Fibroblast of pulmonary artery (primary cell): ENCODE measurements around the gene GLIS1.

Source experiments
- DNase-seq: peaks from one replicate; pipeline ENCODE4 v3.0.0-alpha.2; 2010; ENCODE audit warnings: low read depth
- H3K4me3 ChIP-seq: replicated peaks from 2 replicates; pipeline ENCODE4 v1.5.1; 2011; ENCODE audit warnings: low read depth, mild to moderate bottlenecking, control low read depth, low read length, moderate library complexity
- TF ChIP-seq, protein P1 (sequence below): IDR thresholded peaks from 2 replicates; pipeline ENCODE4 v1.5.1; 2011; ENCODE audit warnings: mild to moderate bottlenecking, control low read depth, low read length, inconsistent platforms; ENCODE audit errors: missing control alignments

The GLIS1 gene

DNA sequence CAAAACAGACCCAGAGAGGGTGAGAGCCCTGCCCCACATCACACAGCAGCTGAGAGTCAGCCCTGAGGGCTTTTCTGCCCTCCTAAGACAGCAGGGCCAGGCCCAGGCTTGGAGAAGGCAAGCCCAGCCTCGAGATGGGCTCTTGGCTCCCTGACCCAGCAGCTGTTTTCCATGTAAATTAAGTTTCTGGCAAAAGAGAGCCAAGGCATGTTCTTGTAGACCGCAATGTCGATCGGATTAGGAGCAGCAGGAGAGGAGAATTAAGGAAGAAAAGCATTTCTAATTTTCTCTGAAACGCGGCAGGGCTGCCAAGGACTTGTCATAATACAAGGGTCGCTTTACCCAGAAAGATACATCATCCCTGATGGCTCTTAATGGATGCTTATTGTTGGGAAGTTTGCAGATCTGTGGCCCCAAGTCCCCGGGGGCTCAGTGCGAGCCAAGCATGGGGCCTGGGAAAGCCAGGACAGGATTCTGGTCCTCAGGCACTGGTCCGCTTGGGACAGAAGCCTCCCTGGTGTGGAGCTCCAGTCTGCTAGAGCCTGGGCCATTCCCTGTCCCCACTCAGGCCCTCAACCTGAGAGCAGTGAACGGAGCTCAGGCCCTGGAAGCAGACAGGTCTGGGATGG lies 216.9 kb downstream of the GLIS1 start:
- H3K4me3 ChIP-seq = no peak overlapping the region
- no peak for DNase-seq
- TF ChIP-seq, protein P1, sequence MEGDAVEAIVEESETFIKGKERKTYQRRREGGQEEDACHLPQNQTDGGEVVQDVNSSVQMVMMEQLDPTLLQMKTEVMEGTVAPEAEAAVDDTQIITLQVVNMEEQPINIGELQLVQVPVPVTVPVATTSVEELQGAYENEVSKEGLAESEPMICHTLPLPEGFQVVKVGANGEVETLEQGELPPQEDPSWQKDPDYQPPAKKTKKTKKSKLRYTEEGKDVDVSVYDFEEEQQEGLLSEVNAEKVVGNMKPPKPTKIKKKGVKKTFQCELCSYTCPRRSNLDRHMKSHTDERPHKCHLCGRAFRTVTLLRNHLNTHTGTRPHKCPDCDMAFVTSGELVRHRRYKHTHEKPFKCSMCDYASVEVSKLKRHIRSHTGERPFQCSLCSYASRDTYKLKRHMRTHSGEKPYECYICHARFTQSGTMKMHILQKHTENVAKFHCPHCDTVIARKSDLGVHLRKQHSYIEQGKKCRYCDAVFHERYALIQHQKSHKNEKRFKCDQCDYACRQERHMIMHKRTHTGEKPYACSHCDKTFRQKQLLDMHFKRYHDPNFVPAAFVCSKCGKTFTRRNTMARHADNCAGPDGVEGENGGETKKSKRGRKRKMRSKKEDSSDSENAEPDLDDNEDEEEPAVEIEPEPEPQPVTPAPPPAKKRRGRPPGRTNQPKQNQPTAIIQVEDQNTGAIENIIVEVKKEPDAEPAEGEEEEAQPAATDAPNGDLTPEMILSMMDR = no peak

DNA sequence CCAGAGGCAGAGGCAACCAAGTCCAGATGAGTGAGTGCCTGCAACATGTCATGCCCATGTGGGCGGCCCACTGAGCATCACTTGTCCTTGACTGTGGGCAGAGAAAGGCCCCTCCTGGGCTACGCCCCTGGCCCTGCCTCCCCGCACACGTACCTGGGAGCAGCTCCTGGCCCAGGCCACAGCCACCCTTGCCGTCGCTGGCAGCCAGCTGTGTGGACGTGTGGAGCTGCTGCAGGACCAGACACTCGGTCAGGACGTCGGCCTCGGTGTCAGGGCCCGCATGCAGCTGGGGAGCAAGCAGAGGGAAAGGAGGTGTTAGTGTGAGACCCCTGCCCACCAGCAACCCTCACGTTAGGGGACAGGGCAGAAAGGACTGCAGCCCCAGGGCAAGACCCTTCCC lies 218.5 kb downstream of the GLIS1 start:
- no peak overlapping the region for H3K4me3 ChIP-seq
- DNase-seq = no peak
- TF ChIP-seq, protein P1 = no peak

DNA sequence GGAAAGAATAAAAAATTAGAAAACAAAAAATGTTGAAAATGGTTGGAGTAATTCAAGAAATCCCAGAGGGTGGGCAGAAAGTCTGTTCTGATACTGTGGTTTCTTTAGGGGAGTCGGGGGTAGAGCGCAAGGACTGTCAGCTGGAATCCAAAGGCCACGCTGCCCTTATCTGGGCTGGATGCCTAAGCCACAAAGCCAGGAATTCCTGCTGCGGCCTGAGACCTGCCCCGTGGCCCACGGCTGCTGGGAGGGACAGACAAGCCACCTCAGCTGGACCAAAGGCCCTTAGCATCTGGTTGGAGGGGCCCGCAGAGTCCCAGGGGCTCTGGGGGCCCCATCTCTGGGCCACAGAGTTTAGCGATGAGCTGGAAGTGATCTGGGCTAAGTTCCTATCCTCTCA lies 219.5 kb downstream of the GLIS1 start:
- no peak overlapping the region for H3K4me3 ChIP-seq
- TF ChIP-seq, protein P1 = no peak
- DNase-seq = no peak

DNA sequence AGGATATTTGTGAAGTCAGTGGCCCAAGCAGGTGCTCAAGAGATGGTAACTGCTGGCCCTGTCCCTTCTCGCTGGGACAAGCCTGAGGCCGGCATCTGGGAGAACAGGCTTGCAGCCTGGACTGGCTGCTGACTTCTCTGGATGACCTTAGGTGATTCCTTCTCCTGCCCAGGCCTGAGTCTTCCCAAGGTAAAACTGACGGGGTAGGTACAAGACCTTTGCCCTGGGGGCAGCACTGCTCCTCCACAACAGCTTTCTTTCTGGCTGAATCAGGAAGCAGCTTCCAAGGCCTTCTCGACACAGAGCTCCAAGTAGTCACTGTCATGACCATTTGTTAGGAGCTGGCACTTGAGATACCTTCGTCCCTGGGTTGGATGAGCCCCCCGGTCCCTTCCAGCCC lies 220.2 kb downstream of the GLIS1 start:
- TF ChIP-seq, protein P1 = no peak
- H3K4me3 ChIP-seq = no peak overlapping the region
- DNase-seq = no peak

DNA sequence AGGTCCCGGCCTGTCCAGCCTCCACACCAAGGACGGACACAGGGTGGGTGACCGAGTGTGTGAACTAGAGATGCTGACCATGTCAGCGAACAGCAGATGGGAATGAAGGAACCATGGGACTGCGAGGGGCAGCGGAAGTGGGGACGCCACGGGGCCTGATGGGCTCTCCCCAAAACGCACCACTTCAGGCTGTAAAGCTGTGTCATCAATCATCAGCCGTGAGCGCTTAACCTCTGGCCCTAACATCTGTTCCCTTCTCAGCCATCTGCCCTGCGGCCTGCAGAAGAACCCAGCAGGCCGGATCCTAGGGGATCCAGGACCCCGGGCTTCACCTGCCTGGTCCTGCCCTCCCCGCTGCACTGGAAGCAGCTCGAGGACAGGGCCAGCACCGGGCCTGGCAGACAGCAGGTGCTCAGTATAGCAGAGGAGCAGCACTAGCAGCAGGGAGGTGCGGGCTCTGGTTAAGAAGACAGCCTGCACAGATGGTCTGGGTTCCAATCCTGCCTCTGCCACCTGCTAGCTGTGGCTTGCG lies 221.1 kb downstream of the GLIS1 start:
- no peak overlapping the region for H3K4me3 ChIP-seq
- DNase-seq = no peak
- TF ChIP-seq, protein P1 = no peak

DNA sequence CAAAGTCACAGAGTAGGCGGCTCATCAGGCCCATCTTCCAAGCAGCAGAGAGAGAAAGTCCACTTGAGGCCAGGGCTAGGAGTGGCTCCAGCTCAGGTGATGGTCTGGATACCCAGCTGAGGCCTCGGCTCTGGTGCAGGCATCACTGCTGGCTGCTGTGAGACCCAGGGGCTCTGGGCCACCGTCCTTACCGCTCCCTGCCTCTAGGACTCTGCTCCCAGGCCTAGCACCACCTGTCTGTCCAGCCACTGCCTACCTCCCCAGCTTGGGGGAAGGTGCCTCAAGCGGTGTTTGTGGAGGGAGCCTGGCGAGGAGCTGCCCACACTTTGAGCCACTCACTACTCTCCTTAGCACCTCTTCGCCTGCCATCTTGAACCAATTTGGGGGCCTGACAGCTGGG lies 221.9 kb downstream of the GLIS1 start:
- TF ChIP-seq, protein P1 = no peak
- H3K4me3 ChIP-seq = no peak overlapping the region
- DNase-seq = no peak

DNA sequence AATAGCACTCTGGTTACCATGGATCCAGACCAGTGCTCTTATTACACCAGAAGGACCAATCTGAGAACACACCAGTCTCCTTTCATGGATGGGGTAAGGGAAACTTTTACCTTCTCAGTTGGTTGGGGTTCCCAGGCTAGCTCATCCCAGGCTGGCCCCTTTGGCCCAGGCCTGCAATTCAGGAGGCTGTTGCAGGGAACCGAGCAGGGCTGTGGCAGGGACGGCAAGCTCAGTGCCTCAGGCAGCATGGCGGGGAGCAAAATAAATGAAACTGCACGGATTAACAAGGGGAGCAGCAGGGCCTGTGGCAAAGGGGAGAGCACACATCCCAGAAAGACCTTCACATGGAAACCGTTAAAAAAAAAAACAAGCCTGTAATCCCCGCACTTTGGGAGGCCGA lies 222.8 kb downstream of the GLIS1 start:
- DNase-seq = no peak
- no peak overlapping the region for H3K4me3 ChIP-seq
- TF ChIP-seq, protein P1 = no peak
